NCI-H1436 (cell line): ENCODE data around the gene GOLGA6L2.
"Not testable (repeated sequence)": the region's sequence is repeated elsewhere in the genome, so short reads cannot be mapped to it uniquely, and the experiment has no call there.

Source experiments
- DNase-seq: peaks from one replicate; lab custom pipeline; 2025; lab: John Stamatoyannopoulos, UW

The GOLGA6L2 gene

GRCh38 chr15:23447107-23447500, at the start of gene GOLGA6L2:
TSS of gene GOLGA6L2 (minus strand) at chr15:23447243. CDS start at chr15:23447181, 62 bp downstream.
- DNase-seq = no peak

- DNase-seq = no peak
Measured at GRCh38 chr15:23484870-23485269, 37.8 kb upstream of the GOLGA6L2 start.

- no peak for DNase-seq
Measured at GRCh38 chr15:23483821-23484299, 36.8 kb upstream of the GOLGA6L2 start.

- DNase-seq = no peak
Measured at GRCh38 chr15:23482764-23483489, 35.9 kb upstream of the GOLGA6L2 start.

DNA sequence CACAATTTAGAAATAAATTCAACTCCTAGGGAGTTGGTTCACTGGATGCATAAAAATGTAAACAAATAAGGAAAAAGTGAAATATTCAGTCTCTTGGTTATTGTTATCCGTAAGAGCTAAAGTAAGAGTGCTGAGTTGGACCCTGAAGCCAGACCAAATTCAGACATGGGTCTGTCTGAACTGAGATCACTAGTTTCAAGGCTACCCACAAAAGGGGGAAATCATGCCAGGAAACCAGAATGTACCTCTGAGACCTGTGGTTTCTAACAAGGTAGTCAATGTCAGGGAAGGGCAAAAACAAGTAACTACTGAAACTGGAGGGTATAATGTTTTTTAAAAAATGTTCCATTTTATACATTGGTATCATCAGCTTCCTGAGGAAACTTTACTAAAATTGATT, 35.2 kb upstream of the GOLGA6L2 start:
- no peak for DNase-seq

DNA sequence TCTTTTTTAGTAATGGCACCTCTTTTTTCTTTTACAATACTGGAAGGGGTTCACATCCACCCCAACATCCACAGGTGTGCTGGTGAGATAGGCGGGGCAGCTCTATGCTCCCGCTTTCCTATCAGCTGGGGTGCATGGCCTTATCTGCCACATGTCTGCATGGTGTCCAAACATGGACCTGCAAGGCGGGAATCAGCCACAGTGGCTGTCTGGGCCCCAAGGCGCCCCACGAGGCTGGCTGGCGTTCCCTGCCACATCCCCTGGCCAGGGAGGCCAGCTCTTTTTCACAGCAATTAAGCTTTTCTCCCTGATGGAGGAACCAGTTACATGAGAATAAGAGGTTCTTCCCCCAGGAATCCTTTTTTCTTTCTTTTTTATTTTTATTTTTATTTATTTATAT, 30.9 kb upstream of the GOLGA6L2 start:
- no peak for DNase-seq

DNA sequence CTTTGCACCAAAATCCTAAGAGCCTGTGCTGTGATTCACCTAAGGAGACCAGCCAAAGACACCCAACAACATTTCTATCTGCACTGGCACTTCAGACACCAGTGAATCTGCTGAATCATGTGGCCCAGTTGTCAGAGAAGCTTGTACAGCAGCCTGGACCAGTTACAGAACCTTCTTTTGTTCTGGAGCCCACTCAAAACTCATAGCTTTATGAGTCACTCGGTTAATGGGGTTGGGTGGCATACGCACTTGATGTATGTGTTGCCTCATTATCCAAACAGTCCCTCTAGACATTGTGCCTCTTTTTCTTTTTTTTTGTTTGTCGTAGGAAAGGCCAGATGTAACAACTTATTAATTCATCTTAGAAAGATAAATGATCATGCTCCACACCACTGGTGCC, 25.6 kb upstream of the GOLGA6L2 start:
- DNase-seq = no peak

GRCh38 chr15:23472033-23472432, 25.0 kb upstream of the GOLGA6L2 start:
- DNase-seq = no peak

DNA sequence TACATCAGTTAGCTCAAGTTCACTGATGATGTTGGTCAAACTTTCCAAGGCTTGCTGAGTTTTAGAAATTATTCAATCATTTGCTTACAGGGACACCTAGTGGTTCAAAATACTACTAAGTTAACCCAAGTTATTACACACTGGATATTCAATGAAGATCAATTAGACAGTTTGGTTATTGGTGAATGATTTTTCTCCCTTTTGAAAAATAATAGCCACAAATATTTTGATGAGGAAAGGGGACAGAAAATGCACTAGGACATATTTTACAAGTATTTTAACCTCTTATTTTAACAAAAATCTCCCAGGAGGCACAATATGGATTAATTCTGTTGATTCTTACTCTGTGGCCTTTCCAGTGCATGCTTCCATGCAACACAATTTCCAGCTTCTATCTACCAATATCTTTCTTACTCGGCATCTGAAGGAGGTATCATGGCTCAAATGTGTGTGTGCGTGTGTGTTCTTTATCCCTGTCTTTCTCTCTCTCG, 20.1 kb upstream of the GOLGA6L2 start:
- no peak for DNase-seq

DNA sequence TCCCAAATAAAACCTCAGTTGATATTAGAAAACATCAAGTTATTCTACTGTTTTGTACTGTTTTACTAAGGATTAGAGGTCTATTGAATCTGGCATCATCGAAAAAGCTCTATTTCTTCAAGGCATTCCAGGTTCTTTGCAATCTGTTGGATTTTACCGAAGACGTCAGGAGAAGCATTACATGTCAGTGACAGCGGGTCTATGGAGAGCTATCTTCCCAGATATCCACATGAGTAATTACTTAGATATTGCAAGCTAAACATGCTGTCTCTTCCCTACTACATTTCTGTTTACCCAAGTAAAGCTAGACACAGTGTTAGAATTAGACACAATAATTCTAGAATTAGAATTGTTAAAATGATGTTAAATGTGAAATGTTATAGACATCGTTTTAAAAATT, 10.8 kb upstream of the GOLGA6L2 start:
- no peak for DNase-seq

- no peak for DNase-seq
Measured at GRCh38 chr15:23446215-23447106, 582 bp downstream of the GOLGA6L2 start.

- DNase-seq = no peak
Measured at GRCh38 chr15:23444269-23444668, 2.8 kb downstream of the GOLGA6L2 start.

GRCh38 chr15:23441204-23441603, 5.8 kb downstream of the GOLGA6L2 start:
- no peak for DNase-seq

DNA sequence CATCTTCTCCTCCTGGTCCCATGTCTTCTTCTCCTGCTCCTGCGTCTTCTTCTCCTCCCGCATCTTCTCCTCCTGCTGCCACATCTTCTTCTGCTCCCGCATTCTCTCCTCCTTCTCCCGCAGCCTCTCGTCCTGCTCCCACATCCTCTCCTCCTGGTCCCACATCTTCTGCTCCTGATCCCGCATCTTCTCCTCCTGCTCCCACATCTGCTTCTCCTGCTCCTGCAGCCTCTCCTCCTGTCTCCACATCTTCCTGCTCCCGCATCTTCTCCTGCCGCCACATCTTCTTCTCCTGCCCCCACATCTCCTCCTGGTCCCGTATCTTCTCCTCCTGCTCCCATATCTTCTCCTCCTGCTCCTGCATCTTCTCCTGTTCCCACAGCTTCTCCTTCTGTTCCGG, 6.4 kb downstream of the GOLGA6L2 start:
- DNase-seq = no peak

DNA sequence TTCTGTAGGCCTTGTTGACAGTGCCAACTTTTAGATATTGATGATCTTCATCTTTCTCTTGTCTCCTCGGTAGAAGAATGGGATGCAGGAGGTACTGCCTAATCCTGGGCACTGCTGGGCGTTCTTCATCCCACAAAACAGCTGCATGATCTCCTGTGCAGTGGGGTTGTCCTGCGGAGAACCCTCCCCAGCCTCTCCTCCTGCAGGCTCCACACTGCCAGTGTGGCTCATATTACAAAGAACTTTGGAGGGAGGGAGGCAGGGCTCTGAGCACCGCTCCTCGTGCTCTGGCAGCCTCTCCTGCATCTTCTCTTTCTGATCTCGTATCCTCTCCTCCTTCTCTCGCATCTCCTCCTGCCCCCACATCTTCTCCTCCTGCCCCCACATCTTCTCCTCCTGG, 7.5 kb downstream of the GOLGA6L2 start:
- no peak for DNase-seq

- DNase-seq = no peak
Measured at GRCh38 chr15:23438816-23439466, 8.1 kb downstream of the GOLGA6L2 start.

DNA sequence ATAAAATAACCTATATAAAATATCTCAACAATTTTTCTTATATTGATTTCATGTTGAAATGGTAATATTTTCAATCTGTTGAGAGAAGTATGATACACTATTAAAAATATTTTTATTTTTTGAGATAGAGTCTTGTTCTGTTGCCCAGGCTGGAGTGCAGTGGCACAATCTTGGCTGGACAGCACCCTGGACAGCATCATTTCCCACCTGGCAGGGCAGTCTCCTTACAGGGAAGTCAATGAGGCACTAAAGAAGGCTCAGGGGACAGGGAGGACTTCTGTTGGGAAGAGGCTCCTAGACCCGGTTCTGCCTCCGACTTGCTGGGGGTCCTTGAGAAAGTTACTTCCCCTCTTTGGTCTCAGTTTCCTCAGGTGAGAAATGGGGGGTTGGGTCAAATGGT, 9.4 kb downstream of the GOLGA6L2 start:
- DNase-seq = no peak

DNA sequence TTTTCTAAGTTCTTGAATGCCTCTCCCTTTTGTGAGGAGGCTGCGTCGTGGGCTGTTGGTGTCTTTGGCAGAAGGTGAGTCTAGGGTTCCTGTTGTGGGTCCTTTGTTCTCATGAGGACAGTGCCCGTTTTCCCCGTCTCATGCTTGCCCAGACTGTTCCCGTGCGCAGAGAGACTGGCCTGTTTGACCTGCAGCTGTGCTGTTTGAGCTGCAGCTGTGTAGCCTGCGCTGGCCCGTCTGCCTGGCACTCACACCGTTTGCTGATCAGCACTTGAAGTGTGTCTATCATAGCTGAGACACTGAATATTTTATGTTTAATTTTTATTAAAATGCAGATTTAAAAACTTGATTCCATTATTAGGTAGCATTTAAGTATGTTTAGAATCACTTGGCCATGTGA, 9.9 kb downstream of the GOLGA6L2 start:
- DNase-seq = no peak

- DNase-seq = no peak
Measured at GRCh38 chr15:23436421-23436820, 10.6 kb downstream of the GOLGA6L2 start.

- DNase-seq = not testable (repeated sequence)
Measured at GRCh38 chr15:23434699-23435098, 12.3 kb downstream of the GOLGA6L2 start.

GRCh38 chr15:23425327-23425726, 21.7 kb downstream of the GOLGA6L2 start:
- not testable (repeated sequence) for DNase-seq

DNA sequence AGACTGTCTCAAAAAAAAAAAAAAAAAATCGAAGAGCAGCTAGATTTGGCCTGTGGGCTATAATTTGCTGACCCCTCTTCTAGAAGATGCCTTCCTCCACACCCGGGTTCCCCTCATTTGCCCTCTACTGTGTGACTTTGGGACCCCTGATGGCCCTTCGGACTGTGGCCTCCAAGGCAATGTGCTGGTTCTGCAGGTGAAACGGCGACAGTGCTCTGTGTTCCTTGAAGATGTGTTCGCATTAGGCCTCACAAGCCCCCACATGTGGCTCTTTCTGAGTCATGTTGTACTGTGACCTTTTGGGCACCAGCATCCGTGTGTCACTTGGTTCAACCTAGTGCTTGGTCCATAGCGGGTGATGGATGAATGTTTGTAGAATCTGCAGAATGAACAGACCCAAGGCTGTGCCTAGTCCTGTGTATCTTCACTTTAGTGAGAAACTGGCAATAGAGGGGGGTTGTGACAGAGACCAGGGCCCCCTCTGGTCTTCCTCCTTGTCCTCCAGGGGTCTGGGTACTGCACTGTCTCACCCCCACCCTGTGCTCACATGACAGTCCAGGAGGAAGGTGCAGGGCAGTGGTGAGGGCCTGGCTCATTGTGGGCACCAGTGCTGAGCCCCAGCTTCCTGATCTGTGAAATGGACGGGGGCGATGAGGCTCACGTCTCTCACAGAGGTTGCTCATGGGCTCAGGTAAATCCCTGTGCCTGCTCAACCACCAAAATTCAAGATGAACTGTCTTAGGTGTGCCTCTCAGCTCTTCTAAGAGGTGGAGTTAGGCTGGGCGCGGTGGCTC, 22.7 kb downstream of the GOLGA6L2 start:
- no peak for DNase-seq
